Measurements from ENCODE around the gene MGAT4A. TPM values are rescaled to one million over a fixed set of nuclear protein-coding genes. Genes with fewer than 3 reads are reported as not detected.
"Not testable (repeated sequence)": the region's sequence is repeated elsewhere in the genome, so short reads cannot be mapped to it uniquely, and the experiment has no call there.

Gene MGAT4A
- total RNA-seq, 2 experiments from 2014 or later: 73.4 to 76.2 TPM

GRCh38 chr2:98685930-98686887, 44.7 kb downstream of the MGAT4A start:
- H3K4me3 Mint-ChIP-seq: no peak overlapping the region
- no peak for DNase-seq
- ChIA-PET POLR2A (no interaction called here), CTCF (interaction anchor here (1.5 to 1.6 kb wide), 2 partner anchors 19 to 21 kb away, joined by 4 read pairs; no protein-coding TSS in a partner anchor)
- peaks cover 34% of the 10 kb centered on the region for H3K36me3 Mint-ChIP-seq (ENCODE audit: low read depth)
- peaks cover 3% of the 10 kb centered on the region for H3K9me3 Mint-ChIP-seq (ENCODE audit: insufficient read depth)
- no peaks in the 10 kb centered on the region for H3K27me3 Mint-ChIP-seq (ENCODE audit: low read depth)
- peaks cover 47% of the 10 kb centered on the region for H3K4me1 Mint-ChIP-seq (ENCODE audit: low read depth)
- no peak for ATAC-seq
- no peak overlapping the region for H3K27ac Mint-ChIP-seq

- Mint-ChIP-seq H3K9me3 (ENCODE audit: insufficient read depth) (peaks cover 3% of the 10 kb centered on the region), H3K36me3 (ENCODE audit: low read depth) (peaks cover 31% of the 10 kb centered on the region), H3K27ac (peak overlapping the region; percentile 39), H3K4me1 (ENCODE audit: low read depth) (peaks cover 32% of the 10 kb centered on the region), H3K4me3 (no peak overlapping the region), H3K27me3 (ENCODE audit: low read depth) (no peaks in the 10 kb centered on the region)
- DNase-seq (no peak), ATAC-seq (no peak)
- CTCF ChIA-PET: interaction anchor here (1.0 to 1.1 kb wide), 2 partner anchors 10 to 51 kb away, joined by 3 to 6 read pairs; no protein-coding TSS in a partner anchor
- POLR2A ChIA-PET: interaction anchor here (1.1 kb wide), 1 partner anchor 16 kb away, joined by 4 read pairs; no protein-coding TSS in a partner anchor
These were observed 47.2 kb downstream of the MGAT4A start for GRCh38 chr2:98683728-98684127.

- ATAC-seq (no peak), DNase-seq (no peak)
- ChIA-PET POLR2A (interaction anchor here (1.5 kb wide), 1 partner anchor 51 kb away, joined by 3 read pairs; no protein-coding TSS in a partner anchor), CTCF (interaction anchor here (1.3 to 1.4 kb wide), 2 partner anchors 27 to 28 kb away, joined by 4 to 6 read pairs; no protein-coding TSS in a partner anchor)
- peaks cover 52% of the 10 kb centered on the region for H3K36me3 Mint-ChIP-seq (ENCODE audit: low read depth)
- peaks cover 13% of the 10 kb centered on the region for H3K9me3 Mint-ChIP-seq (ENCODE audit: insufficient read depth)
- no peaks in the 10 kb centered on the region for H3K27me3 Mint-ChIP-seq (ENCODE audit: low read depth)
- H3K4me3 Mint-ChIP-seq: no peak overlapping the region
- peaks cover 11% of the 10 kb centered on the region for H3K4me1 Mint-ChIP-seq (ENCODE audit: low read depth)
- no peak overlapping the region for H3K27ac Mint-ChIP-seq
These were observed 54.2 kb downstream of the MGAT4A start for GRCh38 chr2:98676742-98677141.

- no peak overlapping the region for H3K4me3 Mint-ChIP-seq
- ATAC-seq (no peak), DNase-seq (no peak)
- ChIA-PET CTCF (interaction anchor here (1.1 to 2.0 kb wide), 7 partner anchors 9 to 143 kb away, joined by 3 to 7 read pairs (median 4); no protein-coding TSS in a partner anchor), POLR2A (no interaction called here)
- peaks cover 22% of the 10 kb centered on the region for H3K4me1 Mint-ChIP-seq (ENCODE audit: low read depth)
- H3K9me3 Mint-ChIP-seq (ENCODE audit: insufficient read depth): peaks cover 19% of the 10 kb centered on the region
- H3K27me3 Mint-ChIP-seq (ENCODE audit: low read depth): no peaks in the 10 kb centered on the region
- H3K27ac Mint-ChIP-seq: peak overlapping the region; percentile 39
- H3K36me3 Mint-ChIP-seq (ENCODE audit: low read depth): peaks cover 66% of the 10 kb centered on the region
These were observed 56.5 kb downstream of the MGAT4A start for GRCh38 chr2:98674233-98674964.

- DNase-seq (no peak), ATAC-seq (no peak)
- Mint-ChIP-seq H3K27me3 (ENCODE audit: low read depth) (no peaks in the 10 kb centered on the region), H3K4me3 (no peak overlapping the region), H3K36me3 (ENCODE audit: low read depth) (peaks cover 91% of the 10 kb centered on the region), H3K4me1 (ENCODE audit: low read depth) (peaks cover 44% of the 10 kb centered on the region), H3K27ac (no peak overlapping the region), H3K9me3 (ENCODE audit: insufficient read depth) (peaks cover 37% of the 10 kb centered on the region)
- ChIA-PET POLR2A (no interaction called here), CTCF (no interaction called here)
These were observed 61.3 kb downstream of the MGAT4A start for GRCh38 chr2:98669675-98670074.

- ChIA-PET POLR2A (no interaction called here), CTCF (no interaction called here)
- no peak for DNase-seq
- H3K27ac Mint-ChIP-seq: peak overlapping the region; percentile 75
- peaks cover 77% of the 10 kb centered on the region for H3K36me3 Mint-ChIP-seq (ENCODE audit: low read depth)
- no peak overlapping the region for H3K4me3 Mint-ChIP-seq
- H3K4me1 Mint-ChIP-seq (ENCODE audit: low read depth): peaks cover 58% of the 10 kb centered on the region
- no peaks in the 10 kb centered on the region for H3K27me3 Mint-ChIP-seq (ENCODE audit: low read depth)
- no peak for ATAC-seq
- peaks cover 20% of the 10 kb centered on the region for H3K9me3 Mint-ChIP-seq (ENCODE audit: insufficient read depth)
These were observed 65.3 kb downstream of the MGAT4A start for GRCh38 chr2:98665677-98666076.

- H3K36me3 Mint-ChIP-seq (ENCODE audit: low read depth): peaks cover 77% of the 10 kb centered on the region
- peaks cover 21% of the 10 kb centered on the region for H3K9me3 Mint-ChIP-seq (ENCODE audit: insufficient read depth)
- H3K27me3 Mint-ChIP-seq (ENCODE audit: low read depth): no peaks in the 10 kb centered on the region
- peak overlapping the region; percentile 65 for H3K4me3 Mint-ChIP-seq
- ATAC-seq: peak; percentile 72
- ChIA-PET POLR2A (interaction anchor here (0.8 to 3.8 kb wide), 4 partner anchors 16 to 107 kb away, joined by 3 to 38 read pairs (median 9); partner anchors contain the start of gene MGAT4A), CTCF (interaction anchor here (0.8 to 1.8 kb wide), 6 partner anchors 9 to 66 kb away, joined by 3 to 12 read pairs (median 4); no protein-coding TSS in a partner anchor)
- peak; percentile 78 for DNase-seq
- H3K27ac Mint-ChIP-seq: peak overlapping the region; percentile 93
- H3K4me1 Mint-ChIP-seq (ENCODE audit: low read depth): peaks cover 68% of the 10 kb centered on the region
These were observed 66.6 kb downstream of the MGAT4A start for GRCh38 chr2:98664323-98664722.

- Mint-ChIP-seq H3K27me3 (ENCODE audit: low read depth) (no peaks in the 10 kb centered on the region), H3K27ac (peak overlapping the region; percentile 96), H3K9me3 (ENCODE audit: insufficient read depth) (peaks cover 21% of the 10 kb centered on the region), H3K4me1 (ENCODE audit: low read depth) (peaks cover 71% of the 10 kb centered on the region), H3K36me3 (ENCODE audit: low read depth) (peaks cover 75% of the 10 kb centered on the region), H3K4me3 (peak overlapping the region; percentile 78)
- ChIA-PET CTCF (interaction anchor here (0.8 to 1.8 kb wide), 7 partner anchors 8 to 66 kb away, joined by 3 to 12 read pairs (median 4); no protein-coding TSS in a partner anchor), POLR2A (interaction anchor here (0.5 to 3.8 kb wide), 6 partner anchors 15 to 177 kb away, joined by 3 to 38 read pairs (median 3); partner anchors contain the start of gene MGAT4A)
- peak; percentile 66 for ATAC-seq
- peak; percentile 51 for DNase-seq
These were observed 67.3 kb downstream of the MGAT4A start for GRCh38 chr2:98663511-98664090.

- ATAC-seq; H3K9me3 Mint-ChIP-seq (ENCODE audit: insufficient read depth); DNase-seq; H3K27me3 Mint-ChIP-seq (ENCODE audit: low read depth): not testable (repeated sequence)
- Mint-ChIP-seq H3K4me3 (peak overlapping the region; percentile 69), H3K36me3 (ENCODE audit: low read depth) (peaks cover 55% of the 10 kb centered on the region), H3K4me1 (ENCODE audit: low read depth) (peaks cover 79% of the 10 kb centered on the region), H3K27ac (peak overlapping the region; percentile 90)
- POLR2A ChIA-PET: interaction anchor here (0.8 to 1.5 kb wide), 7 partner anchors 43 to 112 kb away, joined by 3 to 6 read pairs (median 3); partner anchors contain the start of gene MGAT4A
- CTCF ChIA-PET: interaction anchor here (1.1 to 2.8 kb wide), 6 partner anchors 10 to 178 kb away, joined by 3 to 20 read pairs (median 4); no protein-coding TSS in a partner anchor
These were observed 71.5 kb downstream of the MGAT4A start for GRCh38 chr2:98659491-98659840.

- peaks cover 57% of the 10 kb centered on the region for H3K36me3 Mint-ChIP-seq (ENCODE audit: low read depth)
- no peaks in the 10 kb centered on the region for H3K27me3 Mint-ChIP-seq (ENCODE audit: low read depth)
- H3K9me3 Mint-ChIP-seq (ENCODE audit: insufficient read depth): peaks cover 3% of the 10 kb centered on the region
- ChIA-PET CTCF (interaction anchor here (1.1 to 2.8 kb wide), 6 partner anchors 10 to 179 kb away, joined by 3 to 20 read pairs (median 4); no protein-coding TSS in a partner anchor), POLR2A (interaction anchor here (0.8 to 1.5 kb wide), 6 partner anchors 43 to 112 kb away, joined by 3 to 5 read pairs (median 3); partner anchors contain the start of gene MGAT4A)
- H3K4me3 Mint-ChIP-seq: peak overlapping the region; percentile 69
- H3K27ac Mint-ChIP-seq: peak overlapping the region; percentile 90
- H3K4me1 Mint-ChIP-seq (ENCODE audit: low read depth): peaks cover 80% of the 10 kb centered on the region
- ATAC-seq (peak; percentile 61), DNase-seq (peak; percentile 42)
These were observed 72.0 kb downstream of the MGAT4A start for GRCh38 chr2:98658816-98659490.

All from activated CD8-positive, alpha-beta T cell treated with anti-CD3 and anti-CD28 coated beads, Interleukin-2, amount 10 ng/mL, durations not matched to agents 7 days and 5 days (primary cell).